DMS114 treated with DMSO at 0.1 percent for 48 hours (cell line): ENCODE data around the gene CD68.

ENCODE experiments used
- DNase-seq: peaks from one replicate; lab custom pipeline; 2025; ENCODE audit not compliant: unreplicated experiment; lab: John Stamatoyannopoulos, UW

CD68 gene, protein sequence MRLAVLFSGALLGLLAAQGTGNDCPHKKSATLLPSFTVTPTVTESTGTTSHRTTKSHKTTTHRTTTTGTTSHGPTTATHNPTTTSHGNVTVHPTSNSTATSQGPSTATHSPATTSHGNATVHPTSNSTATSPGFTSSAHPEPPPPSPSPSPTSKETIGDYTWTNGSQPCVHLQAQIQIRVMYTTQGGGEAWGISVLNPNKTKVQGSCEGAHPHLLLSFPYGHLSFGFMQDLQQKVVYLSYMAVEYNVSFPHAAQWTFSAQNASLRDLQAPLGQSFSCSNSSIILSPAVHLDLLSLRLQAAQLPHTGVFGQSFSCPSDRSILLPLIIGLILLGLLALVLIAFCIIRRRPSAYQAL

DNA sequence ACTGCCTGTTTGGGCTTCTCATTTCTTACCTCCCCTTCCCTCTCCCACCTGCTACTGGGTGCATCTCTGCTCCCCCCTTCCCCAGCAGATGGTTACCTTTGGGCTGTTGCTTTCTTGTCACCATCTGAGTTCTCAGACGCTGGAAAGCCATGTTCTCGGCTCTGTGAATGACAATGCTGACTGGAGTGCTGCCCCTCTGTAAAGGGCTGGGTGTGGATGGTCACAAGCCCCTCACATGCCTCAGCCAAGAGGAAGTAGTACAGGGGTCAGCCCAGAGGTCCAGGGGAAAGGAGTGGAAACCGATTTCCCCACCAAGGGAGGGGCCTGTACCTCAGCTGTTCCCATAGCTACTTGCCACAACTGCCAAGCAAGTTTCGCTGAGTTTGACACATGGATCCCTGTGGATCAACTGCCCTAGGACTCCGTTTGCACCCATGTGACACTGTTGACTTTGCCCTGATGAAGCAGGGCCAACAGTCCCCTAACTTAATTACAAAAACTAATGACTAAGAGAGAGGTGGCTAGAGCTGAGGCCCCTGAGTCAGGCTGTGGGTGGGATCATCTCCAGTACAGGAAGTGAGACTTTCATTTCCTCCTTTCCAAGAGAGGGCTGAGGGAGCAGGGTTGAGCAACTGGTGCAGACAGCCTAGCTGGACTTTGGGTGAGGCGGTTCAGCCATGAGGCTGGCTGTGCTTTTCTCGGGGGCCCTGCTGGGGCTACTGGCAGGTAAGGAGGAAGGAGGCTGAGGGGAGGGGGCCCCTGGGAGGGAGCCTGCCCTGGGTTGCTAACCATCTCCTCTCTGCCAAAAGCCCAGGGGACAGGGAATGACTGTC lies at the start of gene CD68:
CD68 (plus strand) TSS at position 638 of the 833 bp plus-strand sequence; CDS start at position 678, 40 bp downstream.
- DNase-seq: peak; percentile 61

DNA sequence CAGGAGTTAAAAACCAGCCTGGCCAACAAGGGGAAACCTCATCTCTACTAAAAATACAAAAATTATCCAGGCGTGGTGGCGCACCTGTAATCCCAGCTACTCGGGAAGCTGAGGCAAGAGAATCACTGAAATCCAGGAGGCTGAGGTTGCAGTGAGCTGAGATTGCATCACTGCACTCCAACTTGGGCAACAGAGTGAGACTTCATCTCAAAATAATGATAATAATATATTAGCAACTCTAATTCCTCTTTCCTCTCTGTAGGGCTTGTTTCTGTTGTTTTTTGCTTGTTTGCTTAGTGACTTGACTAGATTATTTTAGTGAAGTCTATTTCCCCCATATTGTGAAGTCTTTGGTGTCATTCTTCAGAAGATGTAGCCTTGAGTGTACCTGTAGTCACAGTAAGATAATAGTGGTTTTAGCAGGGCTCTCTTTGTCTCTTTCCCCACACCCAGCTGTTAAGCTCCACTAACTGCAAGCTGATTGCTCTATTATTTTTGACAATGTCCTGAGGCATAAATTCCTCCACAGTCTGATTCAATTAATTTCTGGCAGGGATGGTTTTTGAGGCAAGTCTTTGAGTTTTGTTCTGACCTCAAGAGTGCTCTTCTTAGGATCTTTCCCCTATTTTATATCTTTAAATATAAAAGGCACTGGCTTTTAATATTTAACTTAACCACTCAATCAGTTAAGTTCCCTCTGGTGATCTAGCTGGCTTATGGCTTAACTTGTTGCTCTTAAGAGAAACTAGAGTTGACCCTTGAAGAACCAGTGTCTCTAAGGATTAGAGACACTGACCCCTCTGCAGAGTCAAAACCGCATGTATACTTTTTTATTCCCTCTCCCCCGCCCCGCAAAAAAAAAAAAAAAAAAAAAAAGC lies 49.2 kb upstream of the CD68 start:
- DNase-seq: no peak

DNA sequence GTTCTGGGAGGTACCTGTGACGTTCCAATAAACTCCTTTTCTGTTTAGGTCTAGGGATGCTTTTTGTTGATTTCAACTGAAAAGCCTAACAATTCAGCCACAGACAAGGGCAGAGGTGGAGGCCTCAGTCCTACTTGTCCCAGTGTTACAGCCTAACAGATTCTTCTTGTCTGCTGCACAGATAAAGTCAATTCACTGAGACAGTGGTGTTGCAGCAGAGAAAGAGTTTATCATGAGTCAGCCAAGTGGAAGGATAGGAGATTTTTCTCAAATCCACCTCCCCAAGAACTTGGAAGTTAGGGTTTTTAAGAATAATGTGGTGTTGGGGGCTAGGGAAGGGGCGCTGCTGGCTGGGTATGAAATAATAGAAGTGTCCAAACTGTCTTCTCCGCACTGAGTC lies 41.4 kb upstream of the CD68 start:
- DNase-seq: no peak

DNA sequence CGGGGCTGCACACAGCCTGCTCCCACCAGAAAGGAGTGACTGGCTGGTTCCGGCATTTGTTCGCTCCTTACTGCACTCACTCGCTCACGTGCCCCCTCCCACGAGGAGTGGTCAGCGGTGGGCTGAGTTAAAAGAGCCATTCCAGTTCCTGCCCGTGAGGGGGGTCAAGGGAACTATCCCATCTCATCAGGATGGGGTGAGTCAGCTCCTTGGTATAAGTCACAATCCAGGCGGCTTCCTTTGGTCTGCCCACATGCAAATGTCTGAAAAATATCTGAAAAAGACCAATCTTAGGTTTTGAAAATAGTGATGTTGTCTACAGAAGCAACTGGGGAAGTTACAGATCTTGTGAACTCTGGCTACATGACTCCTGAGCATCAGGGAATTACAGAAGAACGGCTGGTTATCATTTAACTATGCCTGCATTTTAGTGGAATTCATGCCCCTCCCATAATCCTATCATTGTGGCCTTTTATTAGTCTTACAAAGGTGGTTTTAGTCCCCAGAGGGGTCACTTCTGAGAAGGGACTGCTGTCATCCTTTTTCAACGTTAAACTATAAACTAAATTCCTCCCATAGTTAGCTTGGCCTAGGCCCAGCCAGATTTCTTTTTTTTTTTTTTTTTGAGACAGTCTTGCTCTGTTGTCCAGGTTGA lies 40.4 kb upstream of the CD68 start:
- no peak for DNase-seq

DNA sequence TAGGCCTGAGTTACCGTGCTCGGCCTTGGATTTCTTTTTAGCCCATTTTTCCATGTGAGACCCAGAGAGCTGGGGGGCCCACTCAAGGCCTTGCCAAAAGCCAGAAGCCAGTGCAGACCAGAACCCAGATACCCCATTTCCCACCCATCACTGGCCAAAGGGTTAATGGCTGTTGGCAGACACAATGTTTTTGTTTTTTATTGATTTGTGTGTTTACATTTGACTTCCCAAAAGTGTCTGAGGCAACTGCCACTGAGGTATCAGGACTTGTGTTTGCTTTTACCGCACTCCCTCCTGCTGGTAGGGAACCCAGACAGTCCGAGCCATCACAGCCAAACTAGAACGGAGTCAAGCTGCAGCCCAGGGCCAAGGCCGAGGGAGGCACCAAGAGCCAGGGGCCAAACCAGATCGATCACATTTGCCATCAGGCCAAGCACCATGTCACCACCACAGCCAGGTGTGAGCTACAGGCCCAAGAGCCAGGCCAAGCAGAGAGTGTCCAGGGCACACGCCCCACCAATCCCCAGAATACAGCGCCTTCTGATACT lies 38.3 kb upstream of the CD68 start:
- DNase-seq: no peak

DNA sequence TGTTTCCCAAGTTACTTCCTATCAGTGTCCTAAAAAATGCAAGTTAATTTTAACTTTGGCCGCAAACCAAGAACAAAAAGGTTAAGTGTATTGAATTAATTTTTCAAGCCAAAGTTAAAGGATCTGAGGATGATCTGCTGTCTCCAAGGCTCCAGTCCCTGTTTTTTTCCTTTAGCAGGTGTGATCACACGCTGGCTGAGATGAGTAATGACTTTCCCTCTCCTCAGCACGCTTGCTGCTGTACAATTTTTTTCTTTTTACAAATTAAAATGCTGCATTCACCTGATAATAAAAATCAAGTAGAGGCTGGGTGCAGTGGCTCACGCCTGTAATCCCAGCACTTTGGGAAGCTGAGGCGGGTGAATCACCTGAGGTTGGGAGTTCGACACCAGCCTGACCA lies 34.5 kb upstream of the CD68 start:
- no peak for DNase-seq

DNA sequence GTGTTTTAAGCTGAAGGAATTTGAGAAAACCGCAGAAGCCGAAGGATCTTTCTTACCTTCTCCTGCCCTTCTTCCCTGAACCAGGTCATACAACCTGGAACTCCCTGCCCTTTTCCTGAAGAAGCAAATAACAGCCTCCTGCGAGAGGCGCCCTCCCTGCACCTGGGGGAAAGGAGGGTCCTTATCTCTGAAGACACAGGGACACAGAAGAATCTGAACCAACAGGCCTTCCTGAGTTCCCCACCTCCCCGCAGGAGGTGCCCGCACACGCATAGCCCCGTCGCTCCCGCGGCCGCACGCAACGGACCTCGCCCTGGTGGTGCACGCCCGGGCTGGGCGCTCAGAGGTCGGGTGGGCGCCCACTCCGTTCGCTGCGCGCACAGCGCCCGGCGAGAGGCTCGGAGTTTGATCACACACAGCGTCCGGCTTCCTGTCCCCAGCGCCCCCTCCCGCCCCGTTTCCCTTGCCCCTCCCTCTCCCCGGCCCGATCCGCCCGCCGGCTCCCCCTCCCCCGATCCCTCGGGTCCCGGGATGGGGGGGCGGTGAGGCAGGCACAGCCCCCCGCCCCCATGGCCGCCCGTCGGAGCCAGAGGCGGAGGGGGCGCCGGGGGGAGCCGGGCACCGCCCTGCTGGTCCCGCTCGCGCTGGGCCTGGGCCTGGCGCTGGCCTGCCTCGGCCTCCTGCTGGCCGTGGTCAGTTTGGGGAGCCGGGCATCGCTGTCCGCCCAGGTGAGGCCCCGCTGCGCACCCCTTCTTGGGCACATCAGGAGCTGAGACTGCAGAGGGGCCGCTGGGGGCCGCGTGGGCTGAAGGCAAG lies 30.6 kb upstream of the CD68 start, which contains the start of gene TNFSF12:
TNFSF12 (plus strand) TSS at position 474 of the 816 bp plus-strand sequence; CDS start at position 570, 96 bp downstream.
- DNase-seq: no peak

DNA sequence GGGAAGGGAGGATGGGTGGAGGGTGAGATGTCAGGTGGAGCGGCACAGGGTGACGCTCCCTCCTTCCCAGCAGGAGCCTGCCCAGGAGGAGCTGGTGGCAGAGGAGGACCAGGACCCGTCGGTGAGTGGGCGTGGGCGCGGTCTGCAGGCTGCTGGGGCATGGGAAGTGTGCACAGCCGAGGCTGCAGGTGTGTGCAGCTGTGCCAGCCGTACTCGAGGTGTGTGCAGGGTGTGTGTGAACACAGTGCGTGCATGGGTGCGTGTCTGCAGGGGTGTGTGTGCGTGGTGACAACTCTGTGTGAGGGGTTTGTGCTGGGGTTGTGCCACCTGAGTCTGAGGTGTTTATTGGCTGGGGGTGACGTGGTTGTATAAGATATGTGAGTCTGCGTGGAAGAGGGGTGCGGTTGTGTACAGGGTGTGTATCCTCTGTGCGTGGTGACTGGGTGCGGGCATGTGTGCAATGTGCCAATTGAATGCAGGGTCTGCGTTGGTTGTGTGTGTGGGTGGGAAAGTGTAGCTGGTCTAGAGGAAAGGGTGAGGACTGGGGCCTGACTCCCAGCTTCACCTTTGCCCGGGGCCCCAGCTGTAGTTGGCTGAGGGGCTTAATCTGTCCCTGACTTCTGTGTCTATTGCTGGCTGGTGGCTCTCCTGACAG lies 29.9 kb upstream of the CD68 start:
- no peak for DNase-seq

DNA sequence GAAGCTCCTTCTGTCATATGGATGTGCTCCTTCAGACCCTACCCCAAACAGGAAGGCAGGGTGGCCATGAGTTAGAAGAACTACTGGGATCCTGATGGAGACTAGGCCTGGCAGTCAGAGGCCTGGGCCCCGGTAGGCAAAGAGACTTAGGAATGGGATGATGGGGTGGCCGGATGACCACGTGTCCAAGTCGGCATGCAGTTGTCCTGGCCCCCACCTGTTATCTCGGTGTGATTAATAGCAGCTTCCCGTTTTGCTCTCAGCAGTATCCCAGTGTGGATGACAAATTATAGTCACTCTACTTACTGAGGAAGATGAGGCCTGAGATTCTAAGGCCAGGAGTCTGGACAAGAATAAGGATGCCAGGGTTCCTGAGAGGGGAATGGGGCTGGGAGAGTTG lies 29.1 kb upstream of the CD68 start:
- DNase-seq: no peak

DNA sequence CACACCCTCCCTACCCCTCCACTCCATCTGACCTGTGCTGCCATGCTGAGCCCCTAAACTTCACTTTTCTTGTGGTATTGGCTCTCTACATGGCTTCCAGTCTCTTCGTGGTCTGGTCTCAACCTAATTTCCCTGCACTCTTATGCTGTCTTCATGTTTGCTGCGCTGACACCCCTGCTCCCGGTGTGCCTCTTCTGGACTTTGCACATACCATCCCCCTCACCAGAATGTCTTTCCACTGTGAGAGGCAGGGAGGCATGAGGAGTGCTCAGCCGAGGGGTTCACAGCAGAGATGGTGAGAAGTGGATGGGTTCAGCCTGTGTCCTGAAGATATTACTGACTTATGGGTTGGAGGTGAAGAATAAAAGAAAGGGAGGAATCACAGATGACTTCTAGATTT lies 28.0 kb upstream of the CD68 start:
- no peak for DNase-seq

DNA sequence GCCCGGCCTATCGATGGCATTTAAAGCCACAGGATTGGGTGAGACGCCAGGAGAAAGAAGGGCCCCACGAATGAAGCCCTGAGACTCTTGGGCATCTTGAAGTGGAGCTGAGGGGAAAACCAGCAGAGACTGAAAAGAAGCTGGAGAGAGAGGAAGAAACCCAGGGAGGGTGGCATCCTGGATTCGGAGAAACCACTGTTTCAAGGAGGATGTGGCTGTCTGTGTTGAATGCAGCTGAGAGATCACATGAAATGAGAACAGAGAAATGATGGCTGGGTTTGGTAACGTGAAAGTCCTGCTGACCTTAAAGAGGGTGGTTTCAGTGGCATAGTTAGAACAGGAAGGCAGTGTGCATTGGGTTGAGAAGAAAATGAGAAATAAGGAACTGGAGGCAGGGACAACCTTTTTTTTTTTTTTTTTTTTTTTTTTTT lies 26.8 kb upstream of the CD68 start:
- DNase-seq: no peak

DNA sequence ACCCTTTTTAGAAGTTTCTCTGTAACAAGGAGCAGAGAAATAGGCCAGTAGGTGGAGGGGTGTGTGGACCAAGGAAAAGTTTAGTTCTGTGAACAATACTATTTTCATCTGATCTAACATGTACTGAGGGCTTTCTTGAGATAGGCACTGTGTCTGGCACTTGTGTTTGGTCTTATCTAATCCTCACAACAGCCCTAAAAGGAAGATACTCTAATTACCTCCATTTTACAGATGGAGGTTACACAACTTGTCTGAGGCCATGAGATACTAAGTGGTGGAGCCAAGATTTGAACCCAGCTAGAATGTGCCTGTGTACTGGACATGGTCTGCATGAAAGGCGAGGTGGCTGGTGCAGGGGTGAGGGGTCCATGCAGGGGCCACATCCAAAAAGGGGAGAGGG lies 26.1 kb upstream of the CD68 start:
- DNase-seq: no peak

DNA sequence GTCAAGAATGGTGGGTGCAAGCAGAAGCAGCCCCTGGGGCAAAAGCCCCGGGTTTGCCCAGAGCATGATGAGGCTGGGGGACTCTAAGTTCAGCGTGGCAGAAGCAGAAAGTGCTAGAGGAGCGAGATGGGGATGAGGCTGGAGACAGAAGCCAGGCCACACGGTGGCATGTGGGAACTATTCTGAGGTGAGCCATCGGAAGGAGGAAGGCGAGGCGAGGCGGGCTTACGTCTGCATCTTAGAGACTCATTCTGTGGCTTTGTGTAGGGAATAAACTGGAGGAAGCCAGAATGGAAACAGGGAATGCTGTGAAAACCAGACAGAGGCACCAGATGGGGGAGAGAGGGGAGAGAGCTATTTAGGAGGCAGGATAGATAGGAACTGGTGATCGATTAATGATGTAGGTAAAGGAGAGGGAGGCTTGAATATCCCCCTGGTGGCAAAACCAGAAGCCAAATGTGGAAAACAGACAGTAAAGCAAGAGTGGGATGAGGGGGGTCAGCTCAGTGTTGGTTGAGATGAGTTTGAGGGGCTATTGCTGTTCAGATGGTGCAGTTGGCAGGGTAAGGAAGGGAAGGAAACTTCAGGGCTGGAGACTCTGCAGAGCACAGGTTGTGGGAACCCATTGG lies 24.0 kb upstream of the CD68 start:
- DNase-seq: no peak

DNA sequence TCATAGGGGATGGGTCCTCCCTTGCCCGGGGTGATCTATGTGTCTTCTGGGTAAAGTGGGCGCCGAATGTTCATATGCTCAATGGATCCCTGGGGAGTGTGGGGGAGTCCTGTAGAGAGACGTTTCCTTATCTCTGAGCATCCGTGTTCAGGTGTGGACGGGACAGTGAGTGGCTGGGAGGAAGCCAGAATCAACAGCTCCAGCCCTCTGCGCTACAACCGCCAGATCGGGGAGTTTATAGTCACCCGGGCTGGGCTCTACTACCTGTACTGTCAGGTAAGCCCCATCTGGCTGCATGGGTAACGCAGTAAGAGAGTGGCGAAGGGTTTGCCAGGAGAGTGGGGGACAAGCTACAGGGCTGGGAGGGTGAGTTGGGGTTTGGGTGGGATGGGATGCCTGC lies 22.8 kb upstream of the CD68 start:
- no peak for DNase-seq

DNA sequence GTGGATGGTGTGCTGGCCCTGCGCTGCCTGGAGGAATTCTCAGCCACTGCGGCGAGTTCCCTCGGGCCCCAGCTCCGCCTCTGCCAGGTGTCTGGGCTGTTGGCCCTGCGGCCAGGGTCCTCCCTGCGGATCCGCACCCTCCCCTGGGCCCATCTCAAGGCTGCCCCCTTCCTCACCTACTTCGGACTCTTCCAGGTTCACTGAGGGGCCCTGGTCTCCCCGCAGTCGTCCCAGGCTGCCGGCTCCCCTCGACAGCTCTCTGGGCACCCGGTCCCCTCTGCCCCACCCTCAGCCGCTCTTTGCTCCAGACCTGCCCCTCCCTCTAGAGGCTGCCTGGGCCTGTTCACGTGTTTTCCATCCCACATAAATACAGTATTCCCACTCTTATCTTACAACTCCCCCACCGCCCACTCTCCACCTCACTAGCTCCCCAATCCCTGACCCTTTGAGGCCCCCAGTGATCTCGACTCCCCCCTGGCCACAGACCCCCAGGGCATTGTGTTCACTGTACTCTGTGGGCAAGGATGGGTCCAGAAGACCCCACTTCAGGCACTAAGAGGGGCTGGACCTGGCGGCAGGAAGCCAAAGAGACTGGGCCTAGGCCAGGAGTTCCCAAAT lies 22.2 kb upstream of the CD68 start:
- DNase-seq: no peak

DNA sequence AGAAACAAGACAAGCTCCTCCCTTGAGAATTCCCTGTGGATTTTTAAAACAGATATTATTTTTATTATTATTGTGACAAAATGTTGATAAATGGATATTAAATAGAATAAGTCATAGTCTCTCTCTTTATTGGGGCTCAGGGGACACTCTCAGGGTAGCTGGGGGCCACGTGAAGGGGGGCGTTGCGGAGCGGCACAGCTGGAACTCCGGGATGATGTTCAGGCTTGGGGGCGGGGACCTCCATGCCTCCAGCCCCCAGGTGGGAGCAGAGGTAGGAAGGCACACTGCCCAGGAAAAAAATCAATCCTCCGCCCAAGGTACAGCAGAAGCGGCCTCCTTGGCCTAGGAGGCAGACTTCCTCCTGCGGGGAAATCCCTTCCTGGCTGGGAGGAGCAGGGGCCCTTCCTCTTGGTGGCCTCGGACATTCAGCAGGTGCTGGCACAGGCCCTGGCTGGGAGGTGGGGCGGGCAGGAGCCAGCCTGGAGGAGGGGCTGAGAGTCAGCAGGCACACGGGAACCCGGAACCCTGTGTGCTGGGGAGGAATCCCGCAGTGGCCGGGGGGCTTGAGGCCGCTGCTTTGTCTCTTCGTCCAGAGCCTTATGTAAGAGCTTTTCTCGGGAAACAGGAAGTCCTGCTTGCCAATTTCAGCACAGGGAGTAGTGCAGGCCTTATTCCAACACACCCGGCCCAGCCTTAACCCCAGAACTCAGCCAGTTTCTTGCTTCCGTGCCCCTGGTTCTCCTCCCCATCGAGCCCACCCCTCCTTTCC lies 21.5 kb upstream of the CD68 start:
- DNase-seq: no peak

DNA sequence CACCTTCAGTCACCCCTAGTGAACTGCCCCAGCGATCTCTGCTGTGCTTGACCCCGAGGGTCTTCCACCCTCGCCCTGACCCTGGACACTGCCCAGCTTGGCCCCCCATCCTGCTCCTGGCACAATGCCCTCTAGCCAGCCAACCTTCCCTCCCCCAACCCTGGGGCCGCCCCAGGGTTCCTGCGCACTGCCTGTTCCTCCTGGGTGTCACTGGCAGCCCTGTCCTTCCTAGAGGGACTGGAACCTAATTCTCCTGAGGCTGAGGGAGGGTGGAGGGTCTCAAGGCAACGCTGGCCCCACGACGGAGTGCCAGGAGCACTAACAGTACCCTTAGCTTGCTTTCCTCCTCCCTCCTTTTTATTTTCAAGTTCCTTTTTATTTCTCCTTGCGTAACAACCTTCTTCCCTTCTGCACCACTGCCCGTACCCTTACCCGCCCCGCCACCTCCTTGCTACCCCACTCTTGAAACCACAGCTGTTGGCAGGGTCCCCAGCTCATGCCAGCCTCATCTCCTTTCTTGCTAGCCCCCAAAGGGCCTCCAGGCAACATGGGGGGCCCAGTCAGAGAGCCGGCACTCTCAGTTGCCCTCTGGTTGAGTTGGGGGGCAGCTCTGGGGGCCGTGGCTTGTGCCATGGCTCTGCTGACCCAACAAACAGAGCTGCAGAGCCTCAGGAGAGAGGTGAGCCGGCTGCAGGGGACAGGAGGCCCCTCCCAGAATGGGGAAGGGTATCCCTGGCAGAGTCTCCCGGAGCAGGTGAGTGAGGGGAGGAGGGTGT lies 20.7 kb upstream of the CD68 start, which contains the start of gene TNFSF13:
TNFSF13 (plus strand) TSS at position 207 of the 776 bp plus-strand sequence; CDS start at position 497, 290 bp downstream.
- no peak for DNase-seq
